VCaP (cell line): Measurements from ENCODE around the gene TRPV6.

Experiments
- H3K27ac ChIP-seq: fragments of 450-650 bp; 2 replicates; pipeline ENCODE4 v1.5.1; 2017
- TF ChIP-seq, protein P1 (sequence below): fragments of 450-650 bp; conservative IDR thresholded peaks from 2 replicates; pipeline ENCODE4 v1.5.1; 2017; ENCODE audit warnings: mild to moderate bottlenecking, moderate library complexity

The TRPV6 gene

DNA sequence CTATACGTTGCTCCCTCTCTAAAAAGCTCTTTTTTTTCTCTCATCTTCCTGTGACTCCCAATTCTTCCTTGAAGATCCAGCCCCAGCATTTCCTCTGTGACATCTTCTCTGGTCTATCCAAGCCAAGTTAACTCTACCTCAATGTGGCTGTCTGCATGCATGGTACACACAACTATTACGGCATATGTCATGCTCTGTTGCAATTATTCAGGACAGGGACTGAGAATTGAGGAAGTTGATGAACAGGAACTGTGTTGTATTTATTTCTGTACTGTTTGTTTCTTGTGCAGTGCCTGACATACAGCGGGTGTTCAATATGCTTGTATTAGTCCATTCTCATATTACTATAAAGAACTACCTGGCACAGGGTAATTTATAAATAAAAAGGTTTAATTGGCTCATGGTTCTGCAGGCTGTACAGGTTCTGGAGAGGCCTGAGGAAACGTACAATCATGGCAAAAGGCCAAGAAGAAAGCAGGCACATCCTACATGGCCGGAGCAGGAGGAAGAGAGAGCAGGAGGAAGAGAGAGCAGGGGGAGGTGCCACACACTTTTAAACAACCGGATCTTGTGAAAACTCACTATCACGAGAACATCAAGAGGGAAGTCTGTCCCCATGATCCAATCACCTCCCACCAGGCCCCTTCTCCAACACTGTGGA is 41.7 kb upstream of the TRPV6 start:
- peak overlapping the region; percentile 52 for H3K27ac ChIP-seq
- TF ChIP-seq, protein P1, sequence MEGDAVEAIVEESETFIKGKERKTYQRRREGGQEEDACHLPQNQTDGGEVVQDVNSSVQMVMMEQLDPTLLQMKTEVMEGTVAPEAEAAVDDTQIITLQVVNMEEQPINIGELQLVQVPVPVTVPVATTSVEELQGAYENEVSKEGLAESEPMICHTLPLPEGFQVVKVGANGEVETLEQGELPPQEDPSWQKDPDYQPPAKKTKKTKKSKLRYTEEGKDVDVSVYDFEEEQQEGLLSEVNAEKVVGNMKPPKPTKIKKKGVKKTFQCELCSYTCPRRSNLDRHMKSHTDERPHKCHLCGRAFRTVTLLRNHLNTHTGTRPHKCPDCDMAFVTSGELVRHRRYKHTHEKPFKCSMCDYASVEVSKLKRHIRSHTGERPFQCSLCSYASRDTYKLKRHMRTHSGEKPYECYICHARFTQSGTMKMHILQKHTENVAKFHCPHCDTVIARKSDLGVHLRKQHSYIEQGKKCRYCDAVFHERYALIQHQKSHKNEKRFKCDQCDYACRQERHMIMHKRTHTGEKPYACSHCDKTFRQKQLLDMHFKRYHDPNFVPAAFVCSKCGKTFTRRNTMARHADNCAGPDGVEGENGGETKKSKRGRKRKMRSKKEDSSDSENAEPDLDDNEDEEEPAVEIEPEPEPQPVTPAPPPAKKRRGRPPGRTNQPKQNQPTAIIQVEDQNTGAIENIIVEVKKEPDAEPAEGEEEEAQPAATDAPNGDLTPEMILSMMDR, result no peak

DNA sequence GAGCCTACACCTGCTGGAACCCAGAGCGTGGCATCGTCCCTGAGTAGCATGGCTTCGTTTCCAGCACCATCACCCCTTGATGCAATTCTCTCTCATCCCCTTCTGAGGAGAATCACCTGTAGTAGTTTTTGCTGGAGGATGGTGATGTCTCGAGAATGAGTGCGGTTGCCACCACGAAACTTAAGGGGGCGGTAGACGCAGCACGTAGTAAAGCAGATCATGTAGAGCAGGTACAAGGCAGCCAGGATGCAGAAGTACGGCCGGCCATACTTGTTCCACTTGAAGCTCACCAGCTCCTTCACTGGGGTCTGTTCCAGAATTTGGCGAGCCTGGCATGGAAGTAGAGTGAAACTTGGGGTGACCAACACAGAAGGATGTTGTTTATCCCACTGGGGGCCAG is 39.9 kb upstream of the TRPV6 start:
- no peak overlapping the region for H3K27ac ChIP-seq
- TF ChIP-seq, protein P1, result no peak

DNA sequence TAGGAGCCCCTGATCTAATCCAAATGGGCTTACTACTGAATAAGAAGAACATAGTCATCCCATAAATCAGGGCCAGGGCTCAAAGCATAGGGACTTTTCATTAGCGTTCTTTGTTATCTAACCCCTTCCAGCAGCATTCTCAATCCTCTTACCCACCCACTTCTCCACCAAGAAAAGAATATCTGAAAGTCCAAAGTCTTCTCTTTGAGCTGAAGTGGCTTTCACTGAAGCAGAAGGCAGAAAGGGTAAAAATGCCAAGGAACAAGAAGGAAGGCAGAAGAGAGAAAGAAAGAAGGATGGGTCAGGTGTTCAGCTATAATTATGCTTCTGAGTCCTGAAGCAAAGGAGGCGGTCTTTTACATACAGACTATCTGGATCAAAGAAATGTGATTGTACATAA is 37.8 kb upstream of the TRPV6 start:
- TF ChIP-seq, protein P1, result no peak
- no peak overlapping the region for H3K27ac ChIP-seq

DNA sequence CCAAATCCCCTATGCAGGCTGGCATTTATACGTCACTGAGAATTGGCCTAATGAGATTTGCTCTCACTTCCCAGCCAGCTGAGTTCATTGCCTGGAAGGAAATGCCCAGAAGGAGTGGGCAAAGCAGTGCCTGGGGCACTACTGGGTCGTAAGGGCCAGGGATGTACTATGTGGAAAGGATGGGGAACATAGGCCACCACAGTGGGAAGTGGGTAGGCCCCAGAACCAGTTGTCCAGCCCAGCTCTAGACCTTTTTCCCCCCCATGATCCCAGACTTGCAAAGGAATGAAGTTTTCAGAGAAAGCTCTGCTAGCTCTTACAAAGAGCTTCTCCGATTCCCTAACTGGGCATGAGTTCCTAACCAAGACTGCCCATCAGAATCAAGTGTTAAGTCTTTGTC is 34.1 kb upstream of the TRPV6 start:
- TF ChIP-seq, protein P1, result no peak

DNA sequence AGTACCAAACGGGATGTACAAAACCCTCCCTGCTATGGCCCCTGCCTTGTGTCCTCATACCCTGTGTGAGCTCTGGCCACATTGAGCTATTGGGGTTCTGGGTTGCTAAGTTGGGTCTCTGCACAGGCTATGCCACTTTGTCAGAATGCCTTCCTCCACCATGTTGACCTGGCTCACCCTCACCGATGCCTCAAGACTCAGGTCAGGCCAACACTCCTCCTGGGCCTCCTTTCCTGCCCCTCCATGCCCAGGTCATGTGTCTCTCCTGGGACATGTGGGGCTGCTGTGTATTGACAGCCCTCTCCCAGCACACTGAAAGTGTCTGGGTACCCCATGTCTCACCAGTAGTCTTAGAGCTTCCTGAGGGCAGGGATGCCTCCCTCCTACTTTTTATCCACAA is 33.4 kb upstream of the TRPV6 start:
- TF ChIP-seq, protein P1, result no peak
- H3K27ac ChIP-seq, result no peak overlapping the region

More for the DNA sequence above, 34.1 kb upstream of the TRPV6 start:
- no peak overlapping the region for H3K27ac ChIP-seq

DNA sequence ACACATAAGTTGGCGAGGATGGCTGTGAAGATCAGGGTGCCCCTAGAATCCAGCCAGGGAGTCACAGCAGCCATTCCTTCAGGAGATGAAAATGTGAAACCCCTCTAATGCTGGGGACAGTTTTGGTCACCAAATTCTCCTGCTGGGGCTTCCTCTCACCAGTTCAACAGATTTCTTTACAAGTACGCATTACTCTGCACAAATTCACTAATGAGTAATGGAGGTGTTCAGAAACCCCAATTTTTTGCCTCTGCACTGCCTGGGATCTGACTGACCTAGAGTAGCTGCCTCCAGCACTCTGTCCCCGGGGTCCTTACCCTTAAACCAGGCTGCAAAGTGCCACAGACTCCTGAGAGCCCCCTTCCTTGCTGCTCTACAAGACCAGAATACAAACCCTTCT is 31.9 kb upstream of the TRPV6 start:
- no peak overlapping the region for H3K27ac ChIP-seq
- TF ChIP-seq, protein P1, result no peak

DNA sequence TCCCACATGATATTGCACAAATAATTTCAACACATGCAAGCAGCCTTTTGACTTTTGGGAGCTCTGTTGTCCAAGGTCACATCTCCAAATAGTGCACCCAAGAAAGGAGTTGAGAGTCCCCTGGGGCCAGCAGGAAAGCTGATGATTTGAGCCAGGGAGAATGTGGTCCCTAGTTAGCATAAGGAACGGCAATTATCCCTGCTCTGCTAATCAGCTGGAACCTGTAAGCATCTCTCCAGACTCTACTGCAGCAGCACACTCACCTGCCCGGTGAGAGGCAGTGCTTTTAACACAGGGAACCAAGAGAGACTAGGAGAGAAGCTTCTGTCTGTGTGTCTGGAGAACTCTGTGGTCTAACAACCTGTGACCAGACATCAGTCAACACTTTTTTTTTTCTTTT is 31.0 kb upstream of the TRPV6 start:
- TF ChIP-seq, protein P1, result no peak
- no peak overlapping the region for H3K27ac ChIP-seq
